HTR-8/SVneo (cell line): ENCODE measurements around the gene NAV2.

ENCODE experiments used
- DNase-seq: peaks from one replicate; pipeline ENCODE4 v3.0.0; 2011; ENCODE audit warnings: low spot score, mixed read lengths; ENCODE audit not compliant: insufficient read length
- FAIRE-seq: peaks from 2 replicates; lab custom pipeline; 2011; peaks lifted over from hg19 to GRCh38; lab: Jason Lieb, UNC

The NAV2 gene

DNA sequence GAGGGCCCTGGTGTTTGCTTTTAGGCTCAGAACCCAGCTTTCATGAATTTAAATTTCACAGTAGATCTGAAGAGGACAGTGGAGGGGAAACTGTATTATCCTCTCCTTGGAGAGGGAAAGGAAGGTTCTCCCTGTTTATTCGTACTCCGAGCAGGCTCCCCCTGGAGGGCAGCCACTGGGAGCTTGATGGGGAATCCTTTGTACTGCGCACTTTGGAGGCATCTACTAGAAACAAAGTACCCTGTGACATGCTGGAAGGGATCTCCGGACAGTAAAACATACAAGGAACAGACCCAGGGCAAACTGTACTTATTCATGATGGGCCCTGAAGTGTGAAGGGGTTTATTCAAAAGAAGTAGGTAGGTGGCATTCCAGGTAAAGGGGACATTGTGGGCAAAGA is 27.2 kb downstream of the NAV2 start:
- DNase-seq (no peak), FAIRE-seq (no peak)

DNA sequence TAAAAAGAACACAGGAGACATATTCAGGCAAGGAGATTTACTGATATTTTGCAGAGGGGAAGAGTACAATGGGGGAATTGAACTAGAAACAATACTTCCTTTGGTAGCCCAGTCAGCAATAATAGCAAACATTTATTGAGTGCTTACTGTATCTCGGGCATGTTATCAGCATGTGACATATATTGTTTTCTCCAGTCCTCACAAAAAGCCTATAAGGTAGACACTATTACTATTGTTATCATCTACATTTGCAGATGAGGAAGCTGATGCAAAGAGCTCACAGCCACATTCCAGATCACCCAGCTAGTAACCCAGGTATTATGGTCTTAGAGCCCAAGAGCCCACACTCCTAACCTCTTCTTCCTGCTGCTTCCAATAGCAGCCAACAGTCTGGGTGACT is 27.9 kb downstream of the NAV2 start:
- FAIRE-seq: no peak
- DNase-seq: no peak

DNA sequence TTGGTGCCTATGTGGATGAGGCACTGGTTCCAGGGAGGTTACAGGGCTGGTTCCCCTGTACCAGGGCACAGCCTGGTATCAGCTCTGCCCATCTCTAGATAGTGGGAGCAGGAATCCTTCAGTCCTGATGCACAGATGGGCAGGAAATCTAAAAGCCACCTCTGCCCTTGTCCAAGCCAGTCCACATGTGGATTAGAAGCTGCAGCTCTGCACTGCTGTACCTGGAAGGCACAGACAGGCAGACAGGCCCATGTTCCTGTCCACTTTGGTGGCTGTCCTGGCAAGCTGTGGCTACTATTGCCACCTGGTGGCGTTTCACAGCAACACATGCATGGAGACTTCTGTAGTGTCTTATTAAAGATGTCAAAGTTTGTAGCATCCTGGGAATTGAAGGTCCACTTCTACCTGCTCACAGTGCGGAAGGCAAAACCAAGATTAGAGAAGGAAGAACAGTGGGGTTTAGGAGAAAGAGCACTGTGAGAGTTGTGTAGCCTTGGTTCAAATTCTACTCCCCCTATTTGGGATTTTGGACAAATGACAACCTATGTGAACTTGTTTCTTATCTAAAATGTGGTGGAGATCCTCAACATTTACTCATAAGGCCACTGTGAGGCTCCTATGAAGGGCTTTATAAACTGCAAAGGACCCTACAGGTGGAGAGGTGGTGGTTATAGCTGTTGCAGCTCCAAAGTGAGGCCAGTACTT is 30.1 kb downstream of the NAV2 start:
- DNase-seq: peak; percentile 59
- peak; percentile 77 for FAIRE-seq

DNA sequence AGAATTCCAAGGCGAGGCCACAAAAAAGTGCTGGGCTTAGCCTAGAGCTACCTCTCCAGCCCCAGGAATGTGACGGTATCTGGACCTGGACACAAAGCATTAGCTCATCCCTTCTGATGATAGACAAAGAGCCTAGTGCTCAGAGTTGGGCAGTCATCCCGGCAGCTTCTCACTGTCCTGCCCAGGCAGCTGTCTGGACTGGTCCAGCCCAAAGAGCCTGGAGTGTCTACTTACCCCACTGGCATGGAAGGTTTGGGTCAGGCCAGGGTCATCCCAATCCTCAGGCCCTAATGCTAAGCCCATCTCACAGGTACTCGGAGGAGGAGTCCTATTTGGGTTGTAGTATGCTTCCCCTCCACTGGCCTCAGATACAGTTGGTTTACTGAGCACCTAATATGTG is 31.0 kb downstream of the NAV2 start:
- DNase-seq (no peak), FAIRE-seq (no peak)

DNA sequence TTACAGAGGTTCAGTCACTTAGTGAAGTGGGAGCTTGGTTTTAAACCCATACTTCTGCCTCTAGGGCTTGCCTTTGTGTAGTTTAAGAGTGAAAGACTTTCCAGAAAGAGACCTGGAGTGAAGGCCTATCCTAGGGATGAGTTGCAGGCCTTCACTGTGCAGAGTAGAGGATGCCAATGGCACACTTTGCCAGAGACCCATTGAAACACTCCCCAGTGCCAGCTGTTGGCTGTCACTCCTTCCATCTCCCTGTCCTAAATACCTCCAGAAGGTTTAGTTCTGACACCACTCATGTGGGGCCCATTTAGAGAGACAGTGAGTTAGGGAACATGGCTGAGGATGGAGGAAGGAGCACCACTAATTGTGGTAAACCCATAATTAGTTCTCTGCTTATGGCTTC is 31.5 kb downstream of the NAV2 start:
- no peak for DNase-seq
- FAIRE-seq: no peak

DNA sequence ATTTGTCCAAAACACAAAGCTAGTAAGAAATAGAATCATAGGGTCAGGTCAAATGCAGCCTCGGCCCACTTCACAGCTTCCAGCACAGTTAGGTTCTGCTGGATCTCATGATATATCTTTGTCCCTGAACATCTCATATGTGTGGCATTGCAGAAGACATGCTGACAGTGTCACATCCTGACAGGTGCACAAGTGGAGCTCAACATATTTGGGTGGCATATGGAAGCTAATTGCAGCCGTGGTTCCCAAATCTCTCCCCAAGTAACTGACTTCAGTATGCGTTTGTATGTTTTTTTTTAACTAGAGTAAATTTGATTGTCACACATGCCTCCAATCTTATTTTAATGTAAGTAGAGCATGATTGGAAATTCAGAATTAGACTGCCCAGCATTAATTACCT is 33.4 kb downstream of the NAV2 start:
- FAIRE-seq (no peak), DNase-seq (no peak)

DNA sequence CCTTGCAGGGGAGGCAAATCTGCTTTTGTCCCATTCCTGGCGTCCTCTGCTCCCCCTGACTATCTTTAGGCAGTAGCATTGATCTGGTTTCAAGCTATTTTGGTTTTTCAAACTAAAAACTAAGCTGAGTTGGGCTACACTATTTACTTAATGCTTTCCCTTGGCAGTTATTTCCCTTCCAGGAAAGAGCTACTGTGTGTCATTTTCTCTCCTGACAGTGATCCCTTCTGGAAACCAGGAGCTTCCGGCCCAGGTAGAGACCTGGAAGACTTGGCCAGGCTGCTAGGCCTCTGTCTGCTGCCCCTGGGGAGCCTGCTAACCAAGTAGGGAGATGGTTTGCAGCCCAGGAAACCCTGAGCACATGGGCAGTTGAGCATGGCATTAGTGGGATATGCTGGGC is 35.0 kb downstream of the NAV2 start:
- DNase-seq (no peak), FAIRE-seq (no peak)

DNA sequence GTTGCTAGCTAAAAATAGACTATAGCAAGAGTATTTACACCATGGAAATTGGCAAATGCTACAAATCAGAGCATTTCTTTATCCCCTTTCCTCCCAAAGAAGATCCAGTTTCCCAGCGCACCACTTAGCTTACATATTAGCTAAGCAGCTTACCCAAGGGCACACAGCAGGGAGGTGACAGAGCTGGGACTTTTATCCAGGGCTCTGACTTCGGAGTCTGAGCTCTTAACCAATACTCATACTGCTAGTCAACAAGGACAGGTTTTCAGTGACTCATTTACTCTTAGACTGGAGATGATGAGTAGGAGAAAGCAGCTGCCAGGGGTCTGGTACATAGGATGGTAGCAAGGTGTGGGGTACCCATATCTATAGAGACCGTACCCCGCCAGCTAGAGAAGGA is 38.4 kb downstream of the NAV2 start:
- DNase-seq (no peak), FAIRE-seq (no peak)

DNA sequence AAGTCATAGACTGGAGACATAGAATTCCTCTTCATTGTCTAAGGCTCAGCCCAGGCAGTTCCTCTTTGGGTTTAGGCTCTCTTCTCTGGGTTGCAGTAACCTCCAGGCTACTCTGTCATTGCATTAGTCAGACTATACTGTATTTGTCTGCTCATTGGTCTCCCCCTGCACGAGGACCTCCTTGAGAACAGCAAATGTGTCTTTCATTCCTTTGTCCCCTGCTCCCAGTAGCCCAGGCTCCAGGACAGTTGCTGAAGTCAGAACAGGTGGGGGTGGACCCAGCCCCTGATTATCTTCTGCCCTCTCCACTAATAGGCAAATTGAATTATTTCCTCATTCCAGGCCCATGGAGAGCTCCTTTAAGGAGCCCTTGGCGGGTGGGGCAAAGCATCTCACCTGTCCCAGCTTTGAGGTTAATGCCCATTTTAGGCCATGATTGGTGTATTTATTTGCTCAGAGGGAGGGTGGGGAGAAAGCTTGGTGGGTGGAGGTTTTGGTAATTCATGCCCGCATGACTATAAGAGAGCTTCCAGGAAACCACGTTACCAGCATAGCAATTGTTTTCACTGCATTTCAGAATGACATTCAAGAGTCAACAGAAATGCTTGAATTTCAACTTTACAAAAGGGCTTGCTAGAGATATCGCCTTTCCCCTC is 40.9 kb downstream of the NAV2 start:
- FAIRE-seq (no peak), DNase-seq (no peak)

DNA sequence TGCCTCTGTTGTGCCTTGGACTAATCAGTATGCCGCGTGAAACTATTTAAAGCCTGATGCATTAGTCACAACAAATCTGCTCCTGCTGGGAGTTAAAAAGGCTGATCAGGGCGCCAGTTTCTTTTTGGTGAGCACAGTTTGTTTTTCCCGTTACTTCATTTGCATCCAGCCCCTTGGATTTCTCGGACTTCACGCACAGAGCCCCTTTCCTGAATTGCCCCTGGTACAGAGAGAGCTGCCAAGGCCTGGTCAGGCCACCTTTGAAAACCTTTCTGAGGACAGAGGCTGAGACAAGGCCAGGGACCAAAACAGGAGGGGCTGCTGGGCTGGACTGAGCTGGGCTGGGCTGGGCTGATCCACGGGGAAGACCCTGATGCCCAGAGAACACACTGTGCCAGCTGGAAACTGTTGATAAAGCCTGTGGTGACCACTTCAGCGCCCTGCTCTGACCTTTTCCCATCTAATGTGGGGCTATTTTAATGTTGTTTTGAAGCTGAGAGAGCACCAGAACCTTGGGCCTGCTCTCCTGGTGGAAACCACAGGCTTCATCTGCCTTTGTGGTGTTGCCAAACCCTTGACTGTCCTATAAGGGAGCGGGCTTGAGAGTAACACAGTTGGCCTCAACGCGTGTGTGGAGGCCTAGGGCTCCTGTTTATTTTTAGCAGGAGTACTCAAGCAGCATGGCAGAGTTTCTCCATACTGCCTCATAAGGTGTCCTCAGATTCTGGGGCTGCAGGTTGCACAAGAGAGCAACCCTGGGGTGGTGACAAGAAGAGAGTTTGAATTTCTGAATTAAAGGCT is 44.2 kb downstream of the NAV2 start:
- FAIRE-seq: no peak

DNA sequence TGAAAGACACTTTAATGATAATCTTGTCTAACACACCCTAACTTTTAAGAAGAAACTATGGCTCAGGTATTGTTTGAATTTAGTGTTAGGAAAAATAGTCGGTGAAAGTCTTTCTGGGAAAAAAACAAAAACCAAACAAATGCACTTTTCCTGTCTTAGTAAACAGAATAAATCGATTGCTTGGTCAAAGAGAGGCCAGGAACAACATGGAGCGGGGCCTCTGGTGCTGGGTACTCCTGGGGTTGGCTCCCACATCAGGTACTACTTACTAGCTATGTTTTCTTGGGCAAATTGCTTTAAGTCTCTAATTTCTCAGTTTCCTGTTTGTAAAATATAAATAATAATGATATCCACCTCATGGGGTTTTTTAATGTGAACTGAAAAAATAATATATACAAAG is 46.8 kb downstream of the NAV2 start:
- FAIRE-seq: no peak

More for the DNA sequence above, 44.2 kb downstream of the NAV2 start:
- no peak for DNase-seq

DNA sequence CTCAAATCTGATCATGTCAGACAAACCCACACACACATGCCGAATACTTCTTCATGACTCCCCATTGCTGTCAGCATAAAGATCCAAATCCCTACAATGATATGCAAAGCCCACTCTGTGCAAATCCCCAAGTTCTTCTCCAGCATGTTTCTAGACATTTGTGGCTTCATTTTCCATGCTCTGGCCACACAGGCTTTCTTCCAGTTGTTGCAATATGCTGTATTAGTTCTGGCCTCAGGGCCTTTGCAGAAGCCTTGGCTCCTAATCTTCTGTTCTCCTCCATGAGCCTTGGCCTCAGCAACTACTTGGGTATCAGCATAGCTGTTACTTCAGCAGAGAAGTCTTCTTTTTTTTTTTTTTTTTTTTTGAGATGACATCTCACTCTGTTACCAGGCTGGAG is 49.6 kb downstream of the NAV2 start:
- DNase-seq (no peak), FAIRE-seq (no peak)

More for the DNA sequence above, 46.8 kb downstream of the NAV2 start:
- DNase-seq: no peak

DNA sequence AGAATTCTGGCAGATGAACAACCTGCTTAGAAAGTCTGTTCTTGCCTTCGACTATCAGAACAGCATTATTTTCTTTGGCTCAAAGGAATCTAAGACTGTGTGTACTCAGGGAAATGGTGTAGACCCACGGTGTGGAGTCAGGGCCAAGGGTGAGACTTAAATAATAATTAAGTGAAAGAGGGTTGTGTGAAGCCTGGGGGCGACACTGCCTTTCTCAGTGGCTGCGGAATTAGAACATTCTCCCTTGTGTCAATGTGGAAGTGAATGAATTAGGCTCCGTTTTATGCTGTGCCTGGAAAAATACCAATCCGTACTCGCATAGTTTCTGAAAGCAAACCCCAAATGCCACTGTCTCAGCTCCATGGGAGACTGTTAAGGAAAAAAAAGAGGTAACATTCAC is 50.7 kb downstream of the NAV2 start:
- DNase-seq (no peak), FAIRE-seq (no peak)

DNA sequence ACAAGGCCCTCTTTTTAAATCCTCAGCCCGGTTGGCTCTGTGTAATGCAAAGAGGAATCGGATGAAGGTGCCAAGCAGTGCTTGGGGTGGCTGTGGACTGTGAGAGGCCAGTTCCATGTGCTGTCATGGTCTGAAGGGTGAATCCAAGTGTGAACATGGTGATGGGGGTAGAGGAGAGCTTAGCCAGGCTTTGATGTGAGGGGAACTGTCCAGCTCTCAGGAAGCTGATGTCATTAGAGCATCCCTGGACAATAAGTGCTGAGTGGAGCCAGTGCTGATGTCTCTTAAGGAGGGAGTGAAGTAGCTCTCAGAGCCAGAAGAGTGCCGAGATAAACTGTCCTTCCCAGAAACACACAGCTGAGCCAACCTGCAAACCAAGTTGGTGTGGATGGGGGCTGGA is 53.6 kb downstream of the NAV2 start:
- FAIRE-seq (no peak), DNase-seq (peak; percentile 12)

DNA sequence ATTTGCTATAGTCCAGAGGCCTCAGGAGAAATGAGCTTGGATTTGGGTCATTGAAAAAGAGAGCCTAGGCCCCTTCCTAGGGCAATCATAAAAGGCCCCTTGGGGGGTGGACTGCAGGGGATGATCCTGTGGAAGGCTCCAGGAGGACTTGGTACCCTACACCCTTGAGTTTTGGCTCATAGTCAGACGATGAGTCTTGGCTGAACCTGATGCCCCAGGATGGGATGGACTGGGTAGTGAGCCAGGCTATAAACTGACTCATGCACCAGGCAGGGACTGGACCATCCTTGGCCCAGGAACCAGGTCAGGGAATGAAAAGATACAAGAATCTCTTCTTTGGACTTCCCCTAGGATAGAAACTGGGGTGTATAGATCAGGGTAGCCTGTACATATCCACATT is 54.2 kb downstream of the NAV2 start:
- DNase-seq (no peak), FAIRE-seq (no peak)

DNA sequence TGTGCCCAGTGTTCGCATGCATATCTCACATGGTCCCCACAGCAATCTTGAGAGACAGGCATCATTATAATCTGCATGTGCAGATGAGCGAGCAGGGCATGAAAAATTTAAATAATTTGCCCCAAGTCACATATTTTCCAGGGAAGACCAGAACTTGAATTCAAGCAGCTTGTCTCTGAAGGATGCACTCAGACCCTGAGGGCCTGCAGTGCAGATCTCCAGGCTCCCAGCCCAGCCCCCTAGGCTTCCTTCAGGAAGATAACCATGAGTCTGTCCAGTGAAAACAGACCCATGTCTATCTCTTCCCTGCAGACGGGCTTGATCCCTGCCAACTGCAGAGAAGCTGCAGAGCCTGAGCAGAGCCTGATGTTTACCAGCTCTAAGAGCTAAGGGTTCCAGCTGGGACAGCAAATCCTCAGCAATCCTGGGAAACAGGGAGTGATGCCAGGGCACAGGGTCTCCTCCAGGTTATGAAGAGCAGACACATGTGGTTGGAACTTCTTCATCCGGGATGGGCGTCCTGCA is 55.1 kb downstream of the NAV2 start:
- FAIRE-seq (no peak), DNase-seq (no peak)

DNA sequence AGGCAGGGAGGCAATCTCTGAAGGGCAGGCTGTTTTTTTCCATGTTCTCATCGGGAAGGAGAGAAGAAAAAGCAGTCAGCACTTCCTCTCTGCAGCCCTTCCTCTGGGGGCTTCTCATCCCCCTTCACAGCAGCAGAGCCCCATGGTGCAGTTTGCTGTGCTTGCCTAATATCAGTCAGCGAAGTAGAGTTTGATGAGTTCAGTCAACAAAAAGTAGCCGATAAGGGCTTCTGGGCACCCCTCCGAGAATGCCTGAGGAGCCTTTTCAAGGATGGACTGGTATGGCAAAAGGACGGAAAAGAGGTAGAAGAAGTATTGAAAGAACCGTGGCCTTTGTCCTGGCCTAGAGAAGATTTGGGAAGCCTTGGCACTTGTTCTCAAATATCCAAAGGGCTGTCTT is 55.6 kb downstream of the NAV2 start:
- FAIRE-seq (no peak), DNase-seq (no peak)

DNA sequence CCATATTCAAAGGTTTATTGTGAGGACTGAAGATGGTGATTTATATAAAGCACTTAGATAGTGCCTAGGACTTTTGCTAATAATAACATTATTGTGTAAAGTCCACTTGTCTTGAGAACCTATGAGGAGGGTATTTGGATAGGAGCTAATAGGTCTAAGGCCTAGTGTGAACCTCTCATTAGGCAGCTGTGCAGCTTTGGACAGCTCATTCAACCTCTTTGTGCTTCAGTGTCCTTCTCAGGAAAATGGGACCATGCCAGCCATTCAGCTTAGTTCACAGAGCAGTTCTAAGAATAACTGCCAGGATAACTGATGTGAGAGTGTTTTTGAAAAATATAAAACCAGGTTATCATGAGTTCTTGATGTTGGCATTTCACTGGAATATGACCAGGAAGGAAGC is 56.2 kb downstream of the NAV2 start:
- no peak for FAIRE-seq
- no peak for DNase-seq

DNA sequence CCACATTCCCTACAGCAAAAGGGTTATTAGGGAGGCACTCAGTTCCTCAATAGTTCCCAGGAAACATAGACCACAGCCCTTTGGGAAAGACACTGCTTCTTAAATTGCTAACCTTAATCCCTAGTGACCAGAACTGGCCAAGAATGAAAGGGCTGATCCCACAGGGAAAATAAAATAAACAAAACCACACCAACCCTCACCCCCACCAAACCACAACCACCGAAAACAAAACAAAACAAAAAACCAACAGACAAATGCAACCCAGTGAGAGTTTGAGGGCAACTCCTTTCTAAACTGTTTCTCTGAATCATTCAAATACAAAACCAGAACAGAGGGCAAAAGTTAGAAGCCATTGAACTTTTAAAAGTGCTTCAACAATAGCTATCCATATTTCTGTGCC is 57.2 kb downstream of the NAV2 start:
- FAIRE-seq: no peak

DNA sequence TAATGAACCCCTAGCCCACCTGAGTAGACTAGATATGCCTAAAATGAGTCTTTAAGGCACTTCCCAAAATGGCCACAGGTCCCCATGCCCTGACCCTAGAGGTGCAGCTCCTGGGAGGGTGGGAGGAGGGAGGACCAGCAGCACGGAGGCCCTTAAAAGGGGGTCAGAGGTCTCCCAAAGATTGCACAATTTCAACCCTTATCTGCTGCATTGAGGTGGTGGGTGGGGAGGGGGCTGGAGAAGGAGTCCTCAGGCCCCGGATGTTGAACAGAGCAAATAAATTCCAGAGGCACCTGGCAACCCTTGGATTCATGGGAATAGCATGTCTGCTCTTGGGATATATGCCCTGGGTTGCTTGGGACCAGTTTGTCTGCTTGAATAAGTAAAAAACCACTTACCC is 57.6 kb downstream of the NAV2 start:
- no peak for FAIRE-seq
- no peak for DNase-seq

More for the DNA sequence above, 57.2 kb downstream of the NAV2 start:
- peak; percentile 12 for DNase-seq

DNA sequence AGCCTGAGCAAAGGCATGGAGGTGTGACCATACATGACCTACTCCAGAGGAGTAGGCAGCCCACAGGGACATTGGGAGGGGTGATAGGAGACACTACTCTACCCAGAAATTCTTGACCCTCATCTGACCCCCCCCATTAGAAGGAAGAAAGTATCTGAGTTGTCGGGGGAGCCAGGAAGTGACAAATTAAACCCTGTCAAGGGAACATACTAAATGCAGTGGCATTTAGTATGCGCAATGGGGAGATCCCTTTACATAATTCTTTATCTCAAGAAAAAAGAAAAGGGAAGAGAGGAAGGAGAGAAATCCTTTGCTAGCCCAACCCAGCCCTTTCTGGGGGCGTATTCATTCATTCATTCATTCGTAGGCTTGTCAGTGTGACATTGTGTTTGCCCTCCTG is 58.8 kb downstream of the NAV2 start:
- no peak for FAIRE-seq
- DNase-seq: no peak
